Measurements from ENCODE around the gene ZSWIM3. TPM values are rescaled to one million over a fixed set of nuclear protein-coding genes. Genes with fewer than 3 reads are reported as not detected.
A peak's percentile ranks its signal among the peaks of the same experiment; 100 is the strongest.

ZSWIM3 gene
- total and polyA plus RNA-seq, 2 of the 13 experiments (the other 11 are each of a cell fraction or from before 2014, with no cell fraction given) = 5.2 to 5.8 TPM

GRCh38 chr20:45890985-45891983 is 33.9 kb downstream of the ZSWIM3 start, which contains the start of the genes CTSA and NEURL2 (continued):
- TF ChIP-seq HNF1A (IDR thresholded peaks at IDR 0.05; ENCODE audit: low read depth) = peak; percentile 86
- peak; percentile 96 for TF ChIP-seq HNF1A (CRISPR knock-in tag; IDR thresholded peaks at IDR 0.05; ENCODE audit: borderline replicate concordance)
- TF ChIP-seq PRDM10 (CRISPR knock-in tag; IDR thresholded peaks at IDR 0.05; ENCODE audit: low read depth) = peak; percentile 94
- no peak for TF ChIP-seq EZH2 (conservative IDR thresholded peaks at IDR 0.05; ENCODE audit: low read depth, low read length)
- peak; percentile 80 for TF ChIP-seq ZNF777 (CRISPR knock-in tag; IDR thresholded peaks at IDR 0.05)
- peak; percentile 80 for TF ChIP-seq NR2F2 (IDR thresholded peaks at IDR 0.05; ENCODE audit: borderline replicate concordance, low read depth)
- peak; percentile 75; the same call in 1 of the 2 replicates for TF ChIP-seq ZNF101 (CRISPR knock-in tag; IDR thresholded peaks at IDR 0.05; ENCODE audit: borderline replicate concordance, low read depth)
- TF ChIP-seq PREB (CRISPR knock-in tag; IDR thresholded peaks at IDR 0.05) = no peak
- no peak for TF ChIP-seq RFX5 (IDR thresholded peaks at IDR 0.05; ENCODE audit: low read depth, low read length)
- TF ChIP-seq ZSCAN21 (CRISPR knock-in tag; IDR thresholded peaks at IDR 0.05; ENCODE audit: borderline replicate concordance) = peak; percentile 98
- peak; percentile 99 for TF ChIP-seq BRF2 (CRISPR knock-in tag; IDR thresholded peaks at IDR 0.05)
- peak; percentile 99 for TF ChIP-seq ZNF510 (CRISPR knock-in tag; IDR thresholded peaks at IDR 0.05; ENCODE audit: low read depth)
- peak; percentile 99 for TF ChIP-seq ZNF280D (CRISPR knock-in tag; IDR thresholded peaks at IDR 0.05)
- peak; percentile 83 for TF ChIP-seq SP2 (CRISPR knock-in tag; IDR thresholded peaks at IDR 0.05)

Measured in HepG2 (cell line).